ENCODE results near the gene DOLK.

DOLK gene

GRCh38 chr9:128909859-128910258 lies 37.5 kb downstream of the DOLK start:
- in situ Hi-C loops (cut with MboI; ENCODE audit: low sequenced_read_pairs): no loop called here

GRCh38 chr9:128908372-128908771 lies 39.0 kb downstream of the DOLK start:
- in situ Hi-C loops (cut with MboI; ENCODE audit: low sequenced_read_pairs): no loop called here

- in situ Hi-C loops (cut with MboI; ENCODE audit: low sequenced_read_pairs): no loop called here
Observed at GRCh38 chr9:128906741-128907140, 40.7 kb downstream of the DOLK start.

GRCh38 chr9:128905964-128906363 lies 41.4 kb downstream of the DOLK start:
- in situ Hi-C loops (cut with MboI; ENCODE audit: low sequenced_read_pairs): no loop called here

GRCh38 chr9:128903871-128904620 lies 43.4 kb downstream of the DOLK start:
- in situ Hi-C loops (cut with MboI; ENCODE audit: low sequenced_read_pairs): no loop called here

GRCh38 chr9:128903079-128903461 lies 44.3 kb downstream of the DOLK start:
- in situ Hi-C loops (cut with MboI; ENCODE audit: low sequenced_read_pairs): no loop called here

- in situ Hi-C loops (cut with MboI; ENCODE audit: low sequenced_read_pairs): no loop called here
Observed at GRCh38 chr9:128902351-128903078, 44.9 kb downstream of the DOLK start.

- in situ Hi-C loops (cut with MboI; ENCODE audit: low sequenced_read_pairs): no loop called here
Observed at GRCh38 chr9:128901822-128902221, 45.6 kb downstream of the DOLK start.

- in situ Hi-C loops (cut with MboI; ENCODE audit: low sequenced_read_pairs): no loop called here
Observed at GRCh38 chr9:128901379-128901778, 46.0 kb downstream of the DOLK start.

GRCh38 chr9:128899566-128900322 lies 47.7 kb downstream of the DOLK start:
- in situ Hi-C loops (cut with MboI; ENCODE audit: low sequenced_read_pairs): no loop called here

- in situ Hi-C loops (cut with MboI; ENCODE audit: low sequenced_read_pairs): no loop called here
Observed at GRCh38 chr9:128898845-128899565, 48.4 kb downstream of the DOLK start.

GRCh38 chr9:128898382-128898781 lies 49.0 kb downstream of the DOLK start:
- in situ Hi-C loops (cut with MboI; ENCODE audit: low sequenced_read_pairs): no loop called here

- in situ Hi-C loops (cut with MboI; ENCODE audit: low sequenced_read_pairs): no loop called here
Observed at GRCh38 chr9:128895556-128895955, 51.8 kb downstream of the DOLK start.
